Liver (tissue), 3 donors: ENCODE results near the gene HIGD1A.

Experiments
- ATF3 ChIP-seq: IDR thresholded peaks from 2 replicates; pipeline ENCODE4 v1.6.1; 2016; ENCODE audit warnings: antibody characterized with exemption
- CTCF ChIP-seq: fragments of 150-350 bp; IDR thresholded peaks from 2 replicates; pipeline ENCODE4 v1.5.1; 2017; ENCODE audit warnings: improper control_type of control experiment, low read depth, low read length; ENCODE audit not compliant: missing input control
- EGR1 ChIP-seq, 2 donors: IDR thresholded peaks; 2 replicates each; pipeline ENCODE4 v1.6.1; 2016 to 2018; ENCODE audit warnings: antibody characterized with exemption in 2 of 2, low read depth in 2 of 2
- GABPA ChIP-seq, 2 donors: IDR thresholded peaks in 1 of 2; conservative IDR thresholded peaks in 1 of 2; 2 replicates each; pipeline ENCODE4 v1.6.1; 2016; ENCODE audit warnings: antibody characterized with exemption in 2 of 2, mild to moderate bottlenecking in 1 of 2, moderate library complexity in 1 of 2
- HNF4A ChIP-seq, 2 donors: conservative IDR thresholded peaks; 2 replicates each; pipeline ENCODE4 v1.6.1; 2016; ENCODE audit warnings: antibody characterized with exemption in 2 of 2, mild to moderate bottlenecking in 2 of 2
- HNF4G ChIP-seq: IDR thresholded peaks from 2 replicates; pipeline ENCODE4 v1.6.1; 2016; ENCODE audit warnings: antibody characterized with exemption
- JUND ChIP-seq, 2 donors: IDR thresholded peaks; 2 replicates each; pipeline ENCODE4 v1.6.1; 2016; ENCODE audit warnings: antibody characterized with exemption in 2 of 2
- MAX ChIP-seq: IDR thresholded peaks from 2 replicates; pipeline ENCODE4 v1.6.1; 2016; ENCODE audit warnings: antibody characterized with exemption
- RAD21 ChIP-seq, 2 donors: IDR thresholded peaks; 2 replicates each; pipeline ENCODE4 v1.6.1; 2016; ENCODE audit warnings: antibody characterized with exemption in 2 of 2, mild to moderate bottlenecking in 2 of 2
- REST ChIP-seq: IDR thresholded peaks from 2 replicates; pipeline ENCODE4 v1.6.1; 2016; ENCODE audit warnings: antibody characterized with exemption, mild to moderate bottlenecking
- RXRA ChIP-seq, 2 donors: IDR thresholded peaks; 2 replicates each; pipeline ENCODE4 v1.6.1; 2017 to 2018; ENCODE audit warnings: antibody characterized with exemption in 2 of 2, mild to moderate bottlenecking in 1 of 2
- SP1 ChIP-seq: IDR thresholded peaks from 2 replicates; pipeline ENCODE4 v1.6.1; 2018; ENCODE audit warnings: antibody characterized with exemption, mild to moderate bottlenecking
- TAF1 ChIP-seq: conservative IDR thresholded peaks from 2 replicates; pipeline ENCODE4 v1.6.1; 2016; ENCODE audit warnings: antibody characterized with exemption, mild to moderate bottlenecking
- donor health status: healthy.
- donor health status: healthy.

- TF ChIP-seq HNF4A (conservative IDR thresholded peaks at IDR 0.05) (no peak), RAD21 (IDR thresholded peaks at IDR 0.05) (no peak), CTCF (no peak), MAX (no peak), HNF4G (no peak), JUND (IDR thresholded peaks at IDR 0.05) (no peak), ATF3 (no peak), REST (no peak), EGR1 (IDR thresholded peaks at IDR 0.05; ENCODE audit: low read depth in 2 of 2) (no peak), RXRA (IDR thresholded peaks at IDR 0.05) (no peak), TAF1 (no peak), SP1 (no peak), GABPA (IDR thresholded peaks at IDR 0.05 in 1 of 2, conservative IDR thresholded peaks at IDR 0.05 in 1 of 2) (no peak)
These were observed 68.2 kb downstream of the HIGD1A start for GRCh38 chr3:42736081-42736480.
